Natural killer cell (primary cell): ENCODE measurements around the gene RHEB. TPM values are rescaled to one million over a fixed set of nuclear protein-coding genes. Genes with fewer than 3 reads are reported as not detected.
"Not testable (repeated sequence)": the region's sequence is repeated elsewhere in the genome, so short reads cannot be mapped to it uniquely, and the experiment has no call there.

Experiments used
- ATAC-seq, 3 donors: fragments of 150-1000 bp in 2 of 3; fragments of 200-7000 bp in 1 of 3; cut with Tn5 transposase; 1 replicate in 1 of 3; 2 replicates in 2 of 3; pipeline ENCODE4 v1.10.0; 2021; ENCODE audit warnings: mild to moderate bottlenecking in 2 of 3, moderate library complexity in 2 of 3
- DNase-seq, 2 donors: peaks; one replicate each; pipeline versions ENCODE4 v3.0.0 to v3.0.0-alpha.2; 2013 to 2021; ENCODE audit warnings: mixed read lengths in 1 of 2
- H3K27ac ChIP-seq: one replicate; pipeline ENCODE4 v1.5.1; 2013; ENCODE audit warnings: mild to moderate bottlenecking, low read length
- H3K27me3 ChIP-seq: one replicate; pipeline ENCODE4 v1.6.1; 2013; ENCODE audit warnings: low read length; ENCODE audit not compliant: control insufficient read depth, insufficient read depth
- H3K36me3 ChIP-seq: one replicate; pipeline ENCODE4 v1.6.1; 2013; ENCODE audit warnings: low read length; ENCODE audit not compliant: control insufficient read depth, insufficient read depth
- H3K4me1 ChIP-seq: one replicate; pipeline ENCODE4 v1.6.1; 2013; ENCODE audit warnings: low read length; ENCODE audit not compliant: control insufficient read depth, insufficient read depth
- H3K4me3 ChIP-seq: one replicate; pipeline ENCODE4 v1.5.1; 2013; ENCODE audit warnings: low read length
- H3K9me3 ChIP-seq: one replicate; pipeline ENCODE4 v1.6.1; 2013; ENCODE audit warnings: low read length; ENCODE audit not compliant: control insufficient read depth, insufficient read depth
- H3K27ac Mint-ChIP-seq, 2 donors: one replicate each; pipeline ENCODE4 v1.8.0; 2022; ENCODE audit warnings: mild to moderate bottlenecking in 2 of 2, mixed read lengths in 2 of 2, moderate library complexity in 1 of 2
- H3K27me3 Mint-ChIP-seq, 2 donors: one replicate each; pipeline ENCODE4 v1.8.0; 2022; ENCODE audit warnings: low read depth in 2 of 2, mixed read lengths in 2 of 2
- H3K36me3 Mint-ChIP-seq: one replicate; pipeline ENCODE4 v1.8.0; 2022; ENCODE audit warnings: mixed read lengths
- H3K4me1 Mint-ChIP-seq, 2 donors: one replicate each; pipeline ENCODE4 v1.8.0; 2022; ENCODE audit warnings: mixed read lengths in 2 of 2
- H3K4me3 Mint-ChIP-seq: one replicate; pipeline ENCODE4 v1.8.0; 2022; ENCODE audit warnings: mild to moderate bottlenecking, moderate library complexity, mixed read lengths
- H3K9me3 Mint-ChIP-seq, 2 donors: one replicate each; pipeline ENCODE4 v1.8.0; 2022; ENCODE audit warnings: mixed read lengths in 2 of 2
- WGBS: methylation state at CpG from one replicate; pipeline ENCODE4 v1.1.7; 2013; ENCODE audit warnings: missing lambda C conversion rate; ENCODE audit not compliant: insufficient coverage; 5-methylcytosine and 5-hydroxymethylcytosine counted together
- intact Hi-C: fragments of 100-400 bp; cut with micrococcal nuclease; formaldehyde crosslinking; loops from one replicate; pipeline ENCODE4 v1.14.2; 2022
- total RNA-seq, 4 donors: library from RNA; stranded (reverse); fragments of 120-200 nt in 1 of 4; gene quantifications; one replicate each; pipeline versions ENCODE4 v1.2.3 to v1.2.4, GENCODE V29; 2013 to 2022
- TF ChIP-seq, protein P1 (sequence below): fragments of 200-600 bp; IDR thresholded peaks from one replicate; pipeline ENCODE4 v1.8.0; 2022; ENCODE audit warnings: antibody characterized with exemption

RHEB gene
- total RNA-seq, 3 donors from 2014 or later (not counting 1 experiment from before 2014, with no cell fraction given) = 51.0 to 63.3 (median 63.3) TPM

DNA sequence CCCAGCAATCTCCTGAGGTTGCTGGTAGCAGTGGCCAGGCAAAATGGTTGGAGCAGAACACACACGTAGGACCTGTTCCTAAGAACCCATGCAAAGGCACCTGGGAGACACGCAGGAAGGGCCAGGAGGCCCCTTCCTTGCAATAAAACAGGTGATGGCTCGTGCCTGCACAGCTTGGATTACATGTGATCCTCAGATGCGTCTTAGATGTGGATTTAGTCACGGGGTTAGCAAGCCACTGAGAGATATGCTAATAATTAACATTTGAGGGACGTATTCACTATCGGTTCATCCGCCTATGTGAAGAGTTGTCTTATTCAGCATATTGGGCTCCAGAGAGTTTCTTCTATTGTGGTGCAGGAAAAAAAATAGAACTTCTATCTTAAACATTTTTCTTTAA is 4.6 kb upstream of the RHEB start:
- Histone ChIP-seq H3K4me3 (no peak overlapping the region), H3K36me3 (no peaks in the 10 kb centered on the region), H3K27me3 (peaks cover 2% of the 10 kb centered on the region), H3K4me1 (peaks cover 6% of the 10 kb centered on the region), H3K9me3 (no peaks in the 10 kb centered on the region), H3K27ac (no peak overlapping the region)
- Mint-ChIP-seq H3K36me3 (no peaks in the 10 kb centered on the region), H3K27me3 (peaks cover 3 to 20% of the 10 kb centered on the region in 2 donors), H3K9me3 (no peaks in the 10 kb centered on the region), H3K4me1 (peaks cover 4 to 5% of the 10 kb centered on the region in 2 donors), H3K27ac (no peak overlapping the region), H3K4me3 (no peak overlapping the region)
- TF ChIP-seq, protein P1, sequence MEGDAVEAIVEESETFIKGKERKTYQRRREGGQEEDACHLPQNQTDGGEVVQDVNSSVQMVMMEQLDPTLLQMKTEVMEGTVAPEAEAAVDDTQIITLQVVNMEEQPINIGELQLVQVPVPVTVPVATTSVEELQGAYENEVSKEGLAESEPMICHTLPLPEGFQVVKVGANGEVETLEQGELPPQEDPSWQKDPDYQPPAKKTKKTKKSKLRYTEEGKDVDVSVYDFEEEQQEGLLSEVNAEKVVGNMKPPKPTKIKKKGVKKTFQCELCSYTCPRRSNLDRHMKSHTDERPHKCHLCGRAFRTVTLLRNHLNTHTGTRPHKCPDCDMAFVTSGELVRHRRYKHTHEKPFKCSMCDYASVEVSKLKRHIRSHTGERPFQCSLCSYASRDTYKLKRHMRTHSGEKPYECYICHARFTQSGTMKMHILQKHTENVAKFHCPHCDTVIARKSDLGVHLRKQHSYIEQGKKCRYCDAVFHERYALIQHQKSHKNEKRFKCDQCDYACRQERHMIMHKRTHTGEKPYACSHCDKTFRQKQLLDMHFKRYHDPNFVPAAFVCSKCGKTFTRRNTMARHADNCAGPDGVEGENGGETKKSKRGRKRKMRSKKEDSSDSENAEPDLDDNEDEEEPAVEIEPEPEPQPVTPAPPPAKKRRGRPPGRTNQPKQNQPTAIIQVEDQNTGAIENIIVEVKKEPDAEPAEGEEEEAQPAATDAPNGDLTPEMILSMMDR = no peak
- no peak for DNase-seq
- ATAC-seq = no peak
- WGBS = 89% methylated on average over 5 of the region's 8 CpGs
- intact Hi-C loops = no loop called here

- Histone ChIP-seq H3K9me3 (no peaks in the 10 kb centered on the region), H3K4me1 (peaks cover 27% of the 10 kb centered on the region), H3K27me3 (no peaks in the 10 kb centered on the region), H3K27ac (peak overlapping the region; percentile 85), H3K36me3 (no peaks in the 10 kb centered on the region), H3K4me3 (peak overlapping the region; percentile 40)
- Mint-ChIP-seq H3K4me3 (peak overlapping the region; percentile 91), H3K9me3 (no peaks in the 10 kb centered on the region), H3K27ac (peak overlapping the region; percentile 92 to 93), H3K36me3 (no peaks in the 10 kb centered on the region), H3K4me1 (peaks cover 35% of the 10 kb centered on the region in 2 donors), H3K27me3 (peaks cover 0 to 10% of the 10 kb centered on the region in 2 donors)
- intact Hi-C loops = loop anchor here (1.0 kb wide), 1 partner anchor 112 kb away; no protein-coding TSS in a partner anchor
- ATAC-seq (no peak), DNase-seq (peak; percentile 42 to 52)
- 15% methylated on average over 55 of the region's 55 CpGs for whole genome bisulfite sequencing
- TF ChIP-seq, protein P1 = no peak
Measured at GRCh38 chr7:151520419-151521261, 945 bp upstream of the RHEB start.

DNA sequence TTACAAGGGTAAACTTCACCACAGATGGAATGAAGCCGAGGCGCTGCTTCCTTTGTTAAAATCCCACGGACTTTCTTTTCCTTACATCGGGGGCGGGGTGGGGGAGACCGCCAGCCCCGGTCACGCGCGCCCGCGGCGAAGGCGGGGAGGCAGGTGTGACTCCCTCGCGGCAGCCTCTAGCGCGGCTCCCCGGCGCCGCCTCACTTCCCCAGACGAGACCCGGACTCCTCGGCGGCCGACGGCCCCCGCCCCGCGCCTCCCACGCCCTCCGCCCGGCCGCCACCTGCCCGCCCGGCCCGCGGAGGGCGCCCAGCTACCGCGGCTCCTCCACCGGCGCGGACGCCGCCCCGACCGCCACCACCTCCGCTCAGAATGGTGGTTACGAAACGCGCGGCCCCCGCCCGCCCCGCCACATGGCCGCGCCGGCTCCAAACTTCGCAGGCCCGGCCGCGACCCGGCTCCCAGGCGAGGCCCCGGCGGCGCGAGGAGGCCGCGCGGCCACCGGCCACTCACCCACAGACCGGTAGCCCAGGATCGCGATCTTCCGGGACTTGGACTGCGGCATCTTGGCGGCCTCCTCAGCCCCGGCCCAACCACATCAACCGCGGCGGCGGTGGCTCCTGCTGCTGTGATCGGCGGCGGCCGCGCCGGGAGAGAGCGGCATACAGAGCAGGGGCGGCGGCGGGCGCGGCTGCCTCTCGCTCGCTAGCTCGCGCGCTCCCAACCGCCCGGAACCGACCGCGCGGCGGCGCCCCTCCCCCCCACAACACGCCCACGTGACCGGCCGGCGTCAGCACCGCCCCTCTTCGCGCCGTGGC is 539 bp downstream of the RHEB start:
- H3K27me3 ChIP-seq, H3K9me3 ChIP-seq, H3K36me3 ChIP-seq, H3K36me3 Mint-ChIP-seq, H3K9me3 Mint-ChIP-seq: not testable (repeated sequence)
- DNase-seq (peak; percentile 69 to 75), ATAC-seq (peak; percentile 40 to 76 (median 62))
- WGBS = under 1% methylated on average over 87 of the region's 118 CpGs
- Mint-ChIP-seq H3K4me3 (peak overlapping the region; percentile 94), H3K27me3 (peaks cover 0 to 10% of the 10 kb centered on the region in 2 donors), H3K4me1 (peaks cover 47 to 48% of the 10 kb centered on the region in 2 donors), H3K27ac (peak overlapping the region; percentile 92 to 93)
- Histone ChIP-seq H3K4me1 (peaks cover 27% of the 10 kb centered on the region), H3K27ac (peak overlapping the region; percentile 85), H3K4me3 (peak overlapping the region; percentile 72)
- intact Hi-C loops = loop anchor here (1.0 to 10.0 kb wide), 4 partner anchors 14 to 508 kb away; partner anchors contain the start of genes GALNT11 and NUB1
